HepG2 (cell line): ENCODE data around the gene SLC38A3. TPM values are rescaled to one million over a fixed set of nuclear protein-coding genes. Genes with fewer than 3 reads are reported as not detected.

Experiments used
- CHCHD3 ChIP-seq: sonication (generic); formaldehyde crosslinking; IDR thresholded peaks from 2 replicates; pipeline ENCODE4 v1.8.0; 2022; ENCODE audit warnings: mild to moderate bottlenecking, missing genetic modification reagents, moderate library complexity
- FOXC1 ChIP-seq: sonication (generic); formaldehyde crosslinking; IDR thresholded peaks from 2 replicates; pipeline ENCODE4 v1.8.0; 2022; ENCODE audit warnings: mild to moderate bottlenecking, missing genetic modification reagents, borderline replicate concordance
- MAZ ChIP-seq, 2 experiments: sonication (generic) in 1 of 2; formaldehyde crosslinking in 1 of 2; IDR thresholded peaks; 2 replicates each; pipeline versions ENCODE4 v1.5.0 to v1.6.1; 2012 to 2020; ENCODE audit warnings: low read depth in 2 of 2, mild to moderate bottlenecking in 2 of 2, borderline replicate concordance in 1 of 2, improper control_type of control experiment in 1 of 2, low read length in 1 of 2, missing genetic modification reagents in 1 of 2, moderate library complexity in 1 of 2
- ZKSCAN8 ChIP-seq: IDR thresholded peaks from 2 replicates; pipeline ENCODE4 v1.6.1; 2016; ENCODE audit warnings: borderline replicate concordance, missing genetic modification reagents, missing compliant biosample characterization
- ZNF20 ChIP-seq: sonication (generic); formaldehyde crosslinking; IDR thresholded peaks from 2 replicates; pipeline ENCODE4 v1.4.0; 2020; ENCODE audit warnings: mild to moderate bottlenecking, moderate library complexity, missing genetic modification reagents
- ZNF546 ChIP-seq: sonication (generic); formaldehyde crosslinking; conservative IDR thresholded peaks from 2 replicates; pipeline ENCODE4 v1.8.1; 2023; ENCODE audit warnings: mild to moderate bottlenecking, missing genetic modification reagents
- ZNF780A ChIP-seq: sonication (generic); formaldehyde crosslinking; IDR thresholded peaks from 2 replicates; pipeline ENCODE4 v1.8.0; 2022; ENCODE audit warnings: mild to moderate bottlenecking, missing genetic modification reagents, moderate library complexity
- polyA plus RNA-seq, 8 experiments: library from polyadenylated mRNA; depleted of rRNA in 3 of 8; stranded (reverse) in 7 of 8; unstranded in 1 of 8; fragments of >200 nt; fragmentation: Illumina TruSeq in 4 of 8; extraction: Trizol in 4 of 8; gene quantifications; 2 replicates each; pipeline versions ENCODE4 v1.2.1 to v1.2.3, GENCODE V29; 2011 to 2016; ENCODE audit warnings: low read depth in 4 of 8, missing spikeins in 1 of 8, mixed read lengths in 1 of 8; ENCODE audit not compliant: insufficient read depth in 1 of 8
- total RNA-seq, 5 experiments: library from RNA; depleted of rRNA; stranded (reverse); fragments of >200 nt; fragmentation: Illumina TruSeq; extraction: Trizol; gene quantifications; 2 replicates each; pipeline ENCODE4 v1.2.3, GENCODE V29; 2016; ENCODE audit warnings: low read depth in 1 of 5
- TF ChIP-seq, protein P1 (sequence below): IDR thresholded peaks from 2 replicates; pipeline ENCODE4 v1.6.1; 2016; ENCODE audit warnings: control low read depth
- TF ChIP-seq, protein P2 (sequence below): sonication (generic); formaldehyde crosslinking; conservative IDR thresholded peaks from 2 replicates; pipeline ENCODE4 v1.8.0; 2022; ENCODE audit warnings: mild to moderate bottlenecking, moderate library complexity, missing genetic modification reagents

The SLC38A3 gene
- total and polyA plus RNA-seq, 2 of the 13 experiments (the other 11 are each of a cell fraction or from before 2014, with no cell fraction given), result 29.8 to 164 TPM

- TF ChIP-seq CHCHD3 (CRISPR knock-in tag) (0 out of 2 replicates have a peak, but pooled peaks have one; percentile 41), ZNF20 (CRISPR knock-in tag) (no peak), ZNF780A (CRISPR knock-in tag) (no peak), MAZ (IDR thresholded peaks at IDR 0.05; ENCODE audit: borderline replicate concordance, low read depth, low read length) (no peak), MAZ (CRISPR knock-in tag; IDR thresholded peaks at IDR 0.05; ENCODE audit: low read depth) (0 out of 2 replicates have a peak, but pooled peaks have one; percentile 5), ZNF546 (CRISPR knock-in tag) (0 out of 2 replicates have a peak, but pooled peaks have one; percentile 52), ZKSCAN8 (no peak), FOXC1 (CRISPR knock-in tag) (peak; percentile 32; the same call in 1 of the 2 replicates)
- TF ChIP-seq, protein P1, sequence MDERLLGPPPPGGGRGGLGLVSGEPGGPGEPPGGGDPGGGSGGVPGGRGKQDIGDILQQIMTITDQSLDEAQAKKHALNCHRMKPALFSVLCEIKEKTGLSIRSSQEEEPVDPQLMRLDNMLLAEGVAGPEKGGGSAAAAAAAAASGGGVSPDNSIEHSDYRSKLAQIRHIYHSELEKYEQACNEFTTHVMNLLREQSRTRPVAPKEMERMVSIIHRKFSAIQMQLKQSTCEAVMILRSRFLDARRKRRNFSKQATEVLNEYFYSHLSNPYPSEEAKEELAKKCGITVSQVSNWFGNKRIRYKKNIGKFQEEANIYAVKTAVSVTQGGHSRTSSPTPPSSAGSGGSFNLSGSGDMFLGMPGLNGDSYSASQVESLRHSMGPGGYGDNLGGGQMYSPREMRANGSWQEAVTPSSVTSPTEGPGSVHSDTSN (CRISPR knock-in tag), result no peak
- TF ChIP-seq, protein P2, sequence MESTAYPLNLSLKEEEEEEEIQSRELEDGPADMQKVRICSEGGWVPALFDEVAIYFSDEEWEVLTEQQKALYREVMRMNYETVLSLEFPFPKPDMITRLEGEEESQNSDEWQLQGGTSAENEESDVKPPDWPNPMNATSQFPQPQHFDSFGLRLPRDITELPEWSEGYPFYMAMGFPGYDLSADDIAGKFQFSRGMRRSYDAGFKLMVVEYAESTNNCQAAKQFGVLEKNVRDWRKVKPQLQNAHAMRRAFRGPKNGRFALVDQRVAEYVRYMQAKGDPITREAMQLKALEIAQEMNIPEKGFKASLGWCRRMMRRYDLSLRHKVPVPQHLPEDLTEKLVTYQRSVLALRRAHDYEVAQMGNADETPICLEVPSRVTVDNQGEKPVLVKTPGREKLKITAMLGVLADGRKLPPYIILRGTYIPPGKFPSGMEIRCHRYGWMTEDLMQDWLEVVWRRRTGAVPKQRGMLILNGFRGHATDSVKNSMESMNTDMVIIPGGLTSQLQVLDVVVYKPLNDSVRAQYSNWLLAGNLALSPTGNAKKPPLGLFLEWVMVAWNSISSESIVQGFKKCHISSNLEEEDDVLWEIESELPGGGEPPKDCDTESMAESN (CRISPR knock-in tag), result 0 out of 2 replicates have a peak, but pooled peaks have one; percentile 71
Measured at GRCh38 chr3:50269460-50269859, 64.4 kb downstream of the SLC38A3 start (continued).
